Lower leg skin (tissue), 3 donors: ENCODE data around the gene CSF3R.

ENCODE experiments used
- CTCF ChIP-seq, 3 donors: fragments of 450-650 bp; IDR thresholded peaks; one replicate each; pipeline ENCODE4 v1.5.1; 2016; ENCODE audit warnings: antibody characterized with exemption in 3 of 3, mild to moderate bottlenecking in 3 of 3, moderate library complexity in 2 of 3
- POLR2A ChIP-seq, 2 donors: fragments of 450-650 bp; IDR thresholded peaks; one replicate each; pipeline ENCODE4 v1.6.1; 2016 to 2017; ENCODE audit warnings: antibody characterized with exemption in 2 of 2, mild to moderate bottlenecking in 1 of 2, moderate library complexity in 1 of 2

GRCh38 chr1:36493524-36493923 lies 10.8 kb upstream of the CSF3R start:
- no peak for TF ChIP-seq CTCF (IDR thresholded peaks at IDR 0.05)
- TF ChIP-seq POLR2A (IDR thresholded peaks at IDR 0.05): no peak
